ENCODE results near the gene COX7A1. TPM values are rescaled to one million over a fixed set of nuclear protein-coding genes. Genes with fewer than 3 reads are reported as not detected.
"Not testable (repeated sequence)": the region's sequence is repeated elsewhere in the genome, so short reads cannot be mapped to it uniquely, and the experiment has no call there.

Gene COX7A1
- 1,000 to 10,000 TPM; 1,384 to 1,769 TPM for total RNA-seq
- long read RNA-seq, transcript COX7A1-201 (4 exons, 762 nt) = major isoform, 74 of 86 reads
- long read RNA-seq, partial matches to known transcripts = 7 of 86 reads
- long read RNA-seq, other reads (novel, unspliced or antisense) = 2 of 86 reads

DNA sequence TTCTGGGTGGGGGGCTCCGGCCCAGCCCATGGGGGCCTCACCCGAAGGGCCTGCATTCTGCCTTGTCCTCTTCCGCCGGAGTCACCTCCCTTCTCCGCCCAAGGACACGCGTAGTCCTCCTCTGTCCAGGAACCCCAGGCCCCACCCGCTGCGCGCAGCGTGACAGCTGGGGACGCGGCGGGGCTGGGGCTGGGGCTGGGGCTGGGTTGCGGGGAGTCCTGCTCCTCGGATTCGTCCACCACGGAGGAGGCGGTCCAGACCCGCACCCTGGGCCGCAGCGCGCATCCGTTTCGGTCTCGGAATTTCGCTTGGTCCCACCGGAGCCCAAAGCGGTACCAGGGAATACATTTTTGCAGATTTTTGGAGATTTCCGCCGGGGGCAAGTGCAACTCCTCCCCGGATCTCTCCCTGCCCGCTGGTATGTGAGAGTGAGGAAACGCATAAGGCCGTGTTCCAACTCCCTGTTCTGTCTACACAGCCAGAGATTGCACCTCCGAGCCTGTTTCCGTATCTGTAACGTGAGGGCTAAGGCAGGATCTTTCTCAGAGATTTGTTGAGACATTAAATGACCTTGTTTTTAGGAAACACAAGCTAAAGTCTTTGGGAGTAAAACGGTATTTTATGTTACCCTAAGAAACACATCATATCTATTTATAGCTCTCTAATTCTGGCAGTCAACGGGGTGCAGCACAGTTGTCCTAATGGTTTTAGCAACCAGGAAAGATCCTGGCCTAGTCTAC lies at the start of gene COX7A1:
Gene COX7A1 (minus strand): TSS at position 96 of the 740 bp plus-strand sequence. CDS start 40 bp downstream, at position 56.
- intact Hi-C loops (cut with DNase I) = no loop called here
- DNase-seq (peak; percentile 84), ATAC-seq (peak; percentile 90 to 91)

DNA sequence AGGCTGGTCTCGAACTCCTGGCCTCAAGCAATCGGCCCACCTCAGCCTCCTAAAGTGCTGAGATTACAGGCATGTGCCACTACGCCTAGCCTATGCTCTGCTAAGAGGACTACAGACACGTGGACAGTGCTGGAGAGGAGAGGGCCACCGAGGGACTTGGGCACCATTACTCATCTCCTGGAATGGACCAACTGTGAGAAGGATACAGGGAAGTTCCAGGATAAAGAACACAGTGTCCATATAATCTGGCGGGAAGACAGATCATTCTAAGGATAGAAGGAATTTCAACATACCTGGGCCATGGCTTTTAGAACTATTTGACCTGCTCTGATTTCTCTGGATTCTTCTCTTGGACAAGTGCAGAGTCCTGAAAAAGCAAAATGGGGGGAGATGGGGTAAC lies 49.4 kb upstream of the COX7A1 start:
- no peak for ATAC-seq
- intact Hi-C loops (cut with DNase I) = no loop called here

DNA sequence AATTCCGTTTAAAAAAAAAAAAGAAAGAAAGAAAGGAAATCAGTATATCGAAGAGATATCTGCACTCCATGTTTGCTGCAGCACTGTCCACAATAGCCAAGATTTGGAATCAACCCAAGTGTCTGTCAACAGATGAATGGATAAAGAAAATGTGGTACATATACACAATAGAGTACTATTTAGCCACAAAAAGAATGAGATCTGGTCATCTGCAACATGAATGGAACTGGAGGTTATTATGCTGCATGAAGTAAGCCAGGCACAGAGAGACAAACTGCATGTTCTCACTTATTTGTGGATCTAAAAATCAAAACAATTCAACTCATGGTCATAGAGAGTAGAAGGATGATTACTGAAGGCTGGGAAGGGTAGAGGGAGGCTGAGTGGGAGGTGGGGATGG lies 45.9 kb upstream of the COX7A1 start:
- DNase-seq (no peak), ATAC-seq (no peak)
- intact Hi-C loops (cut with DNase I) = no loop called here

More for the DNA sequence above, 49.4 kb upstream of the COX7A1 start:
- DNase-seq = no peak

DNA sequence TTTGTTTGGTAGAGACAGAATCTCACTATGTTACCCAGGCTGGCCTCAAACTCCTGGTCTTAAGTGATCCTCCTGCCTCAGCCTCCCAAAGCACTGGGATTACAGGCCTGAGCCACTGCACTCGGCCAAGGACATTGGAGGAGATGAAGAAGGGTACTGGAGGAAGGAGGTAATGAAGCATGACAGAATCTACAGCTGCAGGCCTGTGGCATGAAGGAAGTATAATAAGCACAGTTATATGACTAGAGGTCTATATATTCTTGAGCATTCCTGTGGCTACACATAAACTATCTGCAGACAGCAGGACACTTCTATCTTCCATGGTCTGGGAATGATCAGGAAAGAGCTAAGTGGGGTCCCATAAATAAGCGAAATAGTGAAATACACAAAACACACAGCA lies 44.0 kb upstream of the COX7A1 start:
- DNase-seq (no peak), ATAC-seq (no peak)
- intact Hi-C loops (cut with DNase I) = no loop called here

DNA sequence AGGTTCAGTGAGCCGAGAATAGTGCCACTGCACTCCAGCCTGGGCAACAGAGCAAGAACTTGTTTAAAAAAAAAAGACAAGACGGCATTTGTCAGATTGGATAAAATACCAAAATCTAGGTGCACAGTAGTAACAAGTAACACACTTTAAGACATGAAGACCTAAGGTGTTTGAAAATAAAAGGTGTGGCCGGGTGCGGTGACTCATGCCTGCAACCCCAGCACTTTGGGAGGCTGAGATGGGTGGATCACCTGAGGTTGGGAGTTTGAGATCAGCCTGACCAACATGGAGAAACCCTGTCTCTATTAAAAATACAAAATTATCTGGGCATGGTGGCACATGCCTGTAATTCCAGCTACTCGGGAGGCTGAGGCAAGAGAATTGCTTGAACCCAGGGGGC lies 34.5 kb upstream of the COX7A1 start:
- DNase-seq; ATAC-seq; intact Hi-C loops (cut with DNase I): not testable (repeated sequence)

DNA sequence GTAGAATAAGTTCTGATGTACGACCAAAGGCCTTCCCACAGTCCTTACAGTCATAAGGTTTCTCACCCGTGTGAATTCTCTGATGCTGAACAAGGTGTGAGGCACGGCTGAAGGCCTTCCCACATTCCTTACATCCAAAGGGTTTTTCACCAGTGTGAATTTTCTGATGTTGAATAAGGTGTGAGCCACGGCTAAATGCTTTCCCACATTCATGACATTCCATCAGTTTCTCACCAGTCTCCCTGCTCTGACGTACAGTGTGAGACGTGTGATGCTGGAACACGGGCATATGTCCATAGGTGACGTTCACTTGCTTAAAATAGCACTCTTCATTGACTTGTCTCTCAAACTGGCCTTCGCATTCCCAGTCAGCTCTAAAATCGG lies 31.0 kb upstream of the COX7A1 start:
- ATAC-seq (peak; percentile 71 to 78), DNase-seq (peak; percentile 29)
- intact Hi-C loops (cut with DNase I) = no loop called here

DNA sequence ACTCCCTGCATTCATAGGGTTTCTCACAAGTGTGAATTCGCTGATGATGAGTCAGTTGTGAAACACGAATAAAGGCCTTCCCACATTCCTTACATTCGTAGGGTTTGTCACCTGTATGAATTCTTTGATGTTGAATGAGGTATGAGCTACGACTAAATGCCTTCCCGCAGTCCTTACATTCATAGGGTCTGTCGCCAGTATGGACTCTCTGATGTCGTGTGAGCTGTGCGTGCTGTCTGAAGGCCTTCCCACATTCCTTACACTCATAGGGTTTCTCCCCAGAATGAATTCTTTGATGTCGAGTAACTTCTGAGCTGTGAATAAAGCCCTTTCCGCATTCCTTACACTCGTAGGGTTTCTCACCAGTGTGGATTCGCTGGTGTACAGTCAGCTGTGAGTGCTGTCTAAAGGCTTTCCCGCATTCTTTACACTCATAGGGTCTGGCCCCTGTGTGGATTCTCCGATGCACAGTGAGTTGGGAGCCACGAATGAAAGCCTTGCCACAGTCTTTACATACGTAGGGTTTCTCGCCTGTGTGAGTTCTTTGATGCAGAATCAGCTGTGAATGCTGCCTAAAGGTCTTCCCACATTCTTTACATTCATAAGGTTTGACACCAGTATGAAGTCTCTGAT lies 30.5 kb upstream of the COX7A1 start:
- intact Hi-C loops (cut with DNase I) = no loop called here
- peak; percentile 35 to 56 for ATAC-seq
- DNase-seq = no peak

DNA sequence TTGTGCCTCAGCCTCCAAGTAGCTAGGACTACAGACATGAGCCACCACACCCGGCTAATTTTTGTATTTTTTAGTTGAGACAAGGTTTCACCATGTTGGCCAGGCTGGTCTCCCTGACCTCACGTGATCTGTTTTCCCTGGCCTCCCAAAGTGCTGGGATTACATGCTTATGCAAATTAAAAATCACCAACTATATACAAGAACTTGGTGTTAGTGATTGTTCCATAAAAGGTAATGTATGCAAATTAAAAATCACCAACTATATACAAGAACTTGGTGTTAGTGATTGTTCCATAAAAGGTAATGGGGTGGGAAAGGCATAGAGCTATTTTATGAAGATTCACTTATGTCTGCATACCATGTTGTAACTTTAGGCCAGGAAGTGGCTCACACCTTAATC lies 26.8 kb upstream of the COX7A1 start:
- ATAC-seq, DNase-seq: not testable (repeated sequence)
- intact Hi-C loops (cut with DNase I) = loop anchor here in 1 of 2 donors (10.0 kb wide), 1 partner anchor 114 kb away; no protein-coding TSS in a partner anchor

DNA sequence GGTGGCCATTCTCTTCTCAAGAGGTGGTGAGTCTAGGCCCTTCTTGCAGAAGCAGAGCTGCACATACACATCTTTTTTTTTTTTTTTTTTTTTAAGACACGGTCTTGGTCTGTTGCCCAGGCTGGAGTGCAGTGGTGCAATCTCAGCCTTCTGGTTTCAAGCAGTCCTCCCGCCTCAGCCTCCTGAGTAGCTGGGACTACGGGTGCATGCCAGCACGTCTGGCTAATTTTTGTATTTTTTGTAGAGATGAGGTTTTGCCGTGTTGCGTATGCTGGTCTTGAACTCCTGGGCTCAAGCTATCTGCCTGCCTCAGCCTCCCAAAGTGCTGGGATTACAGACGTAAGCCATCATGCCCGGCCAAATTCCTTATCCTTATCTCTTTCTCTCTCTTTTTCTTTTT lies 21.6 kb upstream of the COX7A1 start:
- ATAC-seq, DNase-seq: not testable (repeated sequence)
- intact Hi-C loops (cut with DNase I) = loop anchor here in 1 of 2 donors (10.0 kb wide), 1 partner anchor 109 kb away; no protein-coding TSS in a partner anchor

DNA sequence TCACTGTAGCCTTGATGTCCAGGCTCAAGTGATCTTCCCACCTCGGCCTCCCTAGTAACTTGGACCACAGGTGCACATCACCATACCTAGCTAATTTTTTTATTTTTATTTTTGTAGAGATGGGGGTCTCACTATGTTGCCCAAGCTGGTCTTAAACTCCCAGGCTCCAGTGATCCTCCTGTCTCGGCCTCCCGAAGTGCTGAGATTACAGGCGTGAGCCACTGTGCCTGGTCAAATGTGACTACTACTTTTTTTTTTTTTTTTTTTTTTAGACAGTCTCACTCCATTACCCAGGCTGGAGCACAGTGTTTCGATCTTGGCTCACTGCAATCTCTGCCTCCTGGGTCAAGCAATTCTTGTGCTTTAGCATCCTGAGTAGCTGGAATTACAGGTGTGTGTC lies 20.6 kb upstream of the COX7A1 start:
- DNase-seq = no peak
- intact Hi-C loops (cut with DNase I) = loop anchor here in 1 of 2 donors (10.0 kb wide), 1 partner anchor 108 kb away; no protein-coding TSS in a partner anchor
- no peak for ATAC-seq

DNA sequence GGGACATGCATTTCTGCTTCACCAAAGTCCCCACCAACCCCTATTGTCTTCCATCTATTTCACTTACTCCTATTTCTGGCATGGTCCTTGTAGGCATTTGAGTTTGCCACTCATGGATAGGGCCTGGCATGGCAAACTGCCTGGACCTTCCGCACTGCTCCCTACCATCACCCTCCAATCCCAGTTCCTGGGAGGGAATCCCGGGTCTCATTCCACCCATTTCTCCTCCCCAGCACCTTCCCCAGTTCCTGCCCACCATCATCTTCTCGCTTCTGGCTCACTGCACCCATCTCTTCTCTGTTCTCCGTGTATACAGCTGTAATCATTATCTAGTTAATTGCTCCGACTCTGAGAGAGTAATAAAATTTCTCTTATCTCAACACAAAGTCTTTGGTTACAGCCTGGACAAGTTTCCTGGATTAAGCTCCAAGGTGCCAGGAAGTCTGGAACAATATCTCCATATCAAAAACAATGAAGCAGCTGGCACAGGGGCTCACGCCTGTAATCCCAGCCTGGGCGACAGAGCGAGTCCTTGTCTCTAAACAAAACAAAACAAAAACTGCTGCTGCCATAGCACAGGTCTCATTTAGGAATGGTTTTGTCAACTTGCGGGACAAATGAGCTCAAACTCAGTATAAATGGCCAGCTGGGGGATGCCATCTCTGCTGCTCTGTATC lies 17.0 kb upstream of the COX7A1 start:
- peak; percentile 44 for DNase-seq
- ATAC-seq = peak; percentile 29 to 48
- intact Hi-C loops (cut with DNase I) = no loop called here

DNA sequence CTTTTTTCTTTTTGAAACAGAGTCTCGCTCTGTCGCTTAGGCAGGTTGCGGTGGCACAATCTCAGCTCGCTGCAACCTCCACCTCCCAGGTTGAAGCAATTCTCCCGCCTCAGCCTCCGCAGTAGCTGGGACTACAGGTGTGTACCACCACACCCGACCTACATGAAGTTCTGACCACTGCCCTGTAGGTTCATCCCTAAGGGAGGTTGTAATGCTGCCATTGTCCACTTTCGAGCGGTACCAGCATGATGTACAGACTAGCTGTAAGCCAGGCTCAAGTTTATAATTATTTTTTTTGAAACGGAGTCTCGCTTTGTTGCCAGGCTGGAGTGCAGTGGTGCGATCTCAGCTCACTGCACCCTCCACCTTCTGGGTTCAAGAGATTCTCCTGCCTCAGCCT lies 11.6 kb upstream of the COX7A1 start:
- ATAC-seq (no peak), DNase-seq (no peak)
- intact Hi-C loops (cut with DNase I) = no loop called here

DNA sequence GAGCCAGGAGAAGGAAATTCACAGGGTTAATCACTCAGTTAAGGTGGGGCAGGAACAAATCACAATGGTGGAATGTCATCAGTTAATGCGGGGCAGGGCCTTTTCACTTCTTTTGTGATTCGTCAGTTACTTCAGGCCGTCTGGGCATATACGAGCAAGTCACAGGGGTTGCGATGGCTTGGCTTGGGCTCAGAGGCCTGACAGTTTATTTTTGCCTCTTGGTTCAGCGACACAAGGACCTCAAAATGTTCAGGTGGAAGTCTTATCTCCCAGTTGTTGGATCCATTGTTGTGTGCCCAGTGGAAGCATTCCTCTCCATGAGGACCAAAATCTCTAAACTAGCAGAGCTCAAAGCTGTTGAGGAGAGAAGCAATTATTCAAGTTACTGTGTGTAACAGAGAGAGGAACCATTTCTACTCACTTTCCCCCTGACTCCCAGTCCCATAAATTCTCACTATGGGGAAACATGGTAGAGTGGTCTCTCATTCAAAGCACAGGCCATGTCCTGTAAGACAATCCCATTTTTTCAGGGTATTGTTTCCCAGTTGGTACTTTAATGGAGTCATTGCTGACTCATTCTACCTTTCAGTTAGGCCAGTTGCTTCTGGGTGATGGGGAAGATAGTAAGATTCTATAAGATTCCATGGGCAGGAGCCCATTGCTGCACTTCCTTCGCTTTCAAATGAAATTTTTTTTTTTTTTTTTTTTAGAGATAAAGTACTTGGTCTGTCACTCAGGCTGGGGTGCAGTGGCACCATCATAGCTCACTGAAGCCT lies 8.8 kb upstream of the COX7A1 start:
- DNase-seq (no peak), ATAC-seq (no peak)
- intact Hi-C loops (cut with DNase I) = no loop called here

DNA sequence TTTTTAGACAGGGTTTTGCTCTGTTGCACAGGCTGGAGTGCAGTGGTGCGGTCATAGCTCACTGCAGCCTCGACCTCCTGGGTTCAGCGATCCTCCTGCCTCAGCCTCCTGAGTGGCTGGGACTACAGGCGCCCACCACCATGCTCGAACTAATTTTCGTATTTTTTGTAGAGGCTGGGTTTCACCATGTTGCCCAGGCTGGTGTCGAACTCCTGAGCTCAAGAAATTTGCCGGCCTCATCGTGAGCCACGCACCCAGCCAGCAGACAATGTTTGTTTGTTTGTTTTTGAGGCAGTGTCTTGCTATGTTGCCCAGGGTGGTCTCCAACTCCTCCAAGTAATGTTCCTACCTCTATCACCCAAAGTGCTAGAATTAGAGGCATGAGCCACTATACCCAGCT lies 879 bp upstream of the COX7A1 start:
- intact Hi-C loops (cut with DNase I) = no loop called here
- DNase-seq = no peak
- no peak for ATAC-seq

DNA sequence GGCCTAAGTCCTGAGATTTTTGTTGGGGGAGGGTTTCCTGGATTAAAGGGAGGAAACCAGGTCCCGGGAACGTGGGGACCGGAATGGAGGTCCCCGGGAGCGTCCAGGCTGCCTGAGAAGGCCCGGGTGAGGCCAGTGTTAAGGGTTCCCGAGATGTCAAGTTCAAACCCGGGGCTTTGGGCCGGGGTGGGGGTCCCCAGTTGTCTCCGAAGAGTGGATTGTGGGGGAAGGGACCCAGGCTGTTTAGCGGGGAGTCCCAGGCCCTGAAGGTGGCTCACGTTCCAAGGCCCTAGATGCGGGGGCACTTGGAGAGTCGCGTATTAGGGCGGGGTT lies 262 bp downstream of the COX7A1 start:
- ATAC-seq (peak; percentile 9 to 13), DNase-seq (no peak)
- intact Hi-C loops (cut with DNase I) = no loop called here

DNA sequence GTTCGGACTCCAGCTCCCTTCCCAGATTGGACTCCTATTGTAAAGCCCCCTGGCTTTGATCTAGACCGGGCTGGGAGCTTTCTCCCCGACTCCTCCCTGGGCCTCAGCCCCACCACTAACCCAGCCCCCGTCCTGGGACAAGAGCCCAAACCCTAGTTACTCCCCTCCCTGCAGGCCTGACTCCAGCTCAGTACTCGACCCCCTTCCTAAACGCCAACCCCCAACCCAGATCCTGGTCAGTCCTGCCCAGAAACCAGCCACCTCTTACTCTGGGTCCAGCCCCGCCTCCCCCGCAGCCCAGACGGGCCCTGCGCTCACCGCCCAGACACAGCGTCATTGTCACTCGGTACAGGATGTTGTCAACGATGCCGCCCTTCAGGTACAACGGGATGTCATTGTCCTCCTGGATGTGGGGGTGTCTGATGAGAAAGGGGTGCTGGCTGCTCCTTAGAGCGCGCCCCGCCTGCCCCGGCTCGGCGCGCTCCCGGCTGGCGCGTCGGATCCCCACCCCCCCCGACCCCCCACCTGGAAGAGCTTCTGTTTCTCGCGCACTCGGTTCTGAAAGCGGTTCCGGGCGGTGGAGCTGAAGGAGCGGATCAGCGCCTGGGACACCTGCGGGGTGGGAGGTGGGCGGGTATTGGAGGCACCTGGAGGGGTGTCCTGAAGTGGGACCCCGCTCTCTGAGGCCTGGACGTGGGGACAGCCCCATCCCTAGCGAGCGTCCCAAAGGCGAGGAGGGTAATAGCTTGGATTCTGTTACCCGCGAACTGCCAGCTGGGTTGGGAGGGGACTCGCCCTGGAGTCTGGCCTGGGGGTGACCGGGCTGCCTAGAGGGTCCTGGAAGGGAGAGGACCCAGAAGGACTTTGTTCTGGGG lies 866 bp downstream of the COX7A1 start:
- DNase-seq (peak; percentile 79), ATAC-seq (peak; percentile 65 to 76)
- intact Hi-C loops (cut with DNase I) = no loop called here

DNA sequence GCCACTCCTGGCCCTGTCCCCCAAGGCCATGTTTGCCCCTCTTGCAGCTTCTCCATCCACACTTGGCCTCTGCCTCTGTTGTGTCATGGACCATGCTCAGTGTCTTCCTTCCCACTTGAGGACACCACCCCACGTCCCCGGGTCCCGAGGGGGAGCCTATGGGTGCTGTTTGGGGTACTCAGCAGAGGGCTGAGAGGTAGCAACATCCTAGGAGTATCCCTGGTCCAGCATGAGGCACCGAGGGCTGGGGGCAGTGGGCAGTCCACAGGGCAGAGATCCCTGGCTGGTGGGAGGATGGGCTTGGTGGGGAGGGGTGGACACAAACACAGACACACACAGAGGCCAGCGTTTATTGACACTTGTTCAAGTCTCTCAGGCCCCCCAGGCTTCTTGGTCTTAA lies 1.7 kb downstream of the COX7A1 start:
- DNase-seq (no peak), ATAC-seq (peak in 1 of 2 donors; percentile 1)
- intact Hi-C loops (cut with DNase I) = no loop called here

DNA sequence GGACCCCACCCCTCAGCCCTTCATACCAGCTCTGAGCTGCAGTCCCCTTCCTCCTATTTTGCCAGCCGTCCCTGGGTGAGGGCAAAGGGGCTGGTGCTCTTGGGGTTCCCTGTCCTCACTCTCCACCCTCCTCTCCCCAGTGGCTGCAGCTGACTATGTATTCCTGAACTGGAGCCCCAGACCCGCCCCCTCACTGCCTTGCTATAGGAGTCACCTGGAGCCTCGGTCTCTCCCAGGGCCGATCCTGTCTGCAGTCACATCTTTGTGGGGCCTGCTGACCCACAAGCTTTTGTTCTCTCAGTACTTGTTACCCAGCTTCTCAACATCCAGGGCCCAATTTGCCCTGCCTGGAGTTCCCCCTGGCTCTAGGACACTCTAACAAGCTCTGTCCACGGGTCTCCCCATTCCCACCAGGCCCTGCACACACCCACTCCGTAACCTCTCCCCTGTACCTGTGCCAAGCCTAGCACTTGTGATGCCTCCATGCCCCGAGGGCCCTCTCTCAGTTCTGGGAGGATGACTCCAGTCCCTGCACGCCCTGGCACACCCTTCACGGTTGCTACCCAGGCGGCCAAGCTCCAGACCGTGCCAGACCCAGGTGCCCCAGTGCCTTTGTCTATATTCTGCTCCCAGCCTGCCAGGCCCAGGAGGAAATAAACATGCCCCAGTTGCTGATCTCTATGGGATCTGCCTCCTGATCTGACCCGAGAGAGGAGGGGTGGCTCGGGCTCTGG lies 2.4 kb downstream of the COX7A1 start:
- no peak for DNase-seq
- intact Hi-C loops (cut with DNase I) = no loop called here
- ATAC-seq = no peak
